ENCODE measurements around the gene MAP3K20.
"Not testable (repeated sequence)": the region's sequence is repeated elsewhere in the genome, so short reads cannot be mapped to it uniquely, and the experiment has no call there.

Gene MAP3K20

DNA sequence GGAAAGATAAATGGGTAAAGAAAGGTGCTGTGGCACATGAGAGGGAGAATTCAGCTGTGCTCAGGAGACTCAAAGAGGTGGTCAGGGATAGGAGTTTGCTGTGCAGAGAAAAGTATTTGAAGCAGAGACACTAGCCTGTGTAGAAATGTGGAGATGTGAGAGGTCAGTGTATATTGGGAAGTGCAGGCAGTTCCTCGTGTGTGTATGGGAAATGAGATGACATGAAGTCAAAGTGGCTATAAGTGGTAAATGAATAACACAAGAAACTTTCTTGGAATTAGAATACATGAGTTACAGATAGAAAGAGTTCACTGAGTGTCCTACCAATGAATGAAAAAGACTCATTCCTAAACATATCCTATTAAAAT lies 11.6 kb downstream of the MAP3K20 start:
- no peak for DNase-seq (ENCODE audit: low read depth in 2 of 2)

GRCh38 chr2:173087793-173088496 lies 12.3 kb downstream of the MAP3K20 start:
- no peak for DNase-seq (ENCODE audit: low read depth in 2 of 2)

GRCh38 chr2:173090276-173090877 lies 14.7 kb downstream of the MAP3K20 start:
- DNase-seq (ENCODE audit: low read depth in 2 of 2), result no peak

DNA sequence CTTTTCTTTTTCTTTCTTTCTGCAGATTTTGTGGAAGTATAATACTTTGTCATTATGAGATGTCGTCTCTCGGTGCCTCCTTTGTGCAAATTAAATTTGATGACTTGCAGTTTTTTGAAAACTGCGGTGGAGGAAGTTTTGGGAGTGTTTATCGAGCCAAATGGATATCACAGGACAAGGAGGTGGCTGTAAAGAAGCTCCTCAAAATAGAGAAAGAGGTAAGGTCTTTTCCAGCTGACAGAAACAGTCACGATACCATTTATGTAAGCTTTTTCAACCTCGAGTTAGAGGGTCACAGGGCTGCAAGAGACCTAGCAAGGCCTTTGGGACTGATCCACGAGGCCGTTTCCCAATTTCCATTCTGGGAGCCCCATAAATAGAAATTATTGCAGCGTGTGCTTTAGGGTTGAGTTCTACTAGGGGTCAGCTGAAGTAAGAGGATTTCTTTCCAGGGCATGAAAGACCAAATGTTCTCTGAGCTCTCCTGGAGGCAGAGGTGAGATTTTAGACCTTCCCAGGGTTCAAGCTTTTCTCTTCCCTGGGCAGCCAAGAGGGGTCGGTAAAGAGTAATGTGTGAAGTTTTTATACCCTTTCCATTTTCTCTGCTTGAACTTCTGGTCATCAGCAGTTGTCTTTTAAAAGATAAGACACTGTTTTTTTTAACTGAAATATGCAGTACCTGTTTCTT lies 15.5 kb downstream of the MAP3K20 start:
- no peak for DNase-seq (ENCODE audit: low read depth in 2 of 2)

DNA sequence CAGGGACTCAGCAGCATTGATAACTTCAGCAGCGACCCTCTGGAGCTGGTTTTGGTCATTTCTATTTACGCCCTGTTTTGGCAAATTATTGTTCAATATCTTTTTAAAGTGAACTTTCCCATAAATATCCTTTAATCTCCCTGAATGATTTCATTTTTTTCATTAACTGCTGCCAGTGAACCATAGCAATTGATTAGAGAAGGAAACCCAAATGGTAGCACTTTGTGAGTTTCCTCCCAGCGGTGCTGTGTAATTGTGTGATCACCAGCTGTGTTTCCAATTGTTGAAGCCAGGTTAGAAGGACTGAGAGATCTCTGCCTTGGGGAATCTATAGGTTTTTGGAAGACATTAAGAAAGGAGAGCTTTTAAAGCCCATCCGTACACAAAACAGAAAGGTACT lies 16.3 kb downstream of the MAP3K20 start:
- no peak for DNase-seq (ENCODE audit: low read depth in 2 of 2)

DNA sequence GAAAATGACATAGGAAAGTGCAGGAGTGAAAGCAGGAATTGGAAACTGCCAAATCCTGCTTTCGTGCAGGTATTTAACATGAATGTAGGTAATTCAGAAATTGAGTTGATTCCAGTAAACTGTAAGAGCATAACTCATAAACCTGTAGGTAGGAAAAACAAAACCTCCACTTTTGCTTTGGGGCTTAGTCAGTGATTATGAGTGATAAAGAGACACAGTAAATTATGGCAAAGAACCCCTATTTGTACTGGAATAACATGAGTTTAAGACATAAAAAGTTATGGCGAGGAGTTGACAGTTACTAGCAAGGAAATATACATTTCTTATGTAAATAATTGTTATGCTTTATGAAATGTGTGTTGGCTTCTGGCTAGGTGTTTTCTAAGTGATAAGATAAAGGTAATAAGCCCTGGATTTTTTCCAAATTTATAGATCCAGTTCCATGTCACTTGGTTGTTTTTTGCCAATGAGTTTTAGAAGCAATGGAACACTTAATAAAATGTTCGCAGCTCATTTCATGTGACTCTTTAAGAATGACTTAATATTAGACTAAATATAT lies 17.3 kb downstream of the MAP3K20 start:
- DNase-seq (ENCODE audit: low read depth in 2 of 2), result no peak

DNA sequence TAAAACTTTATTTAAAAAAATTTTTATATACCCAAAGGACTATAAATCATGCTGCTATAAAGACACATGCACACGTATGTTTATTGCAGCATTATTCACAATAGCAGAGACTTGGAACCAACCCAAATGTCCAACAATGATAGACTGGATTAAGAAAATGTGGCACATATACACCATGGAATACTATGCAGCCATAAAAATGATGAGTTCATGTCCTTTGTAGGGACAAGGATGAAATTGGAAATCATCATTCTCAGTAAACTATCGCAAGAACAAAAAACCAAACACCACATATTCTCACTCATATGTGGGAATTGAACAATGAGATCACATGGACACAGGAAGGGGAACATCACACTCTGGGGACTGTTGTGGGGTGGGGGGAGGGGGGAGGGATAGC lies 18.0 kb downstream of the MAP3K20 start:
- DNase-seq (ENCODE audit: low read depth in 2 of 2), result not testable (repeated sequence)

DNA sequence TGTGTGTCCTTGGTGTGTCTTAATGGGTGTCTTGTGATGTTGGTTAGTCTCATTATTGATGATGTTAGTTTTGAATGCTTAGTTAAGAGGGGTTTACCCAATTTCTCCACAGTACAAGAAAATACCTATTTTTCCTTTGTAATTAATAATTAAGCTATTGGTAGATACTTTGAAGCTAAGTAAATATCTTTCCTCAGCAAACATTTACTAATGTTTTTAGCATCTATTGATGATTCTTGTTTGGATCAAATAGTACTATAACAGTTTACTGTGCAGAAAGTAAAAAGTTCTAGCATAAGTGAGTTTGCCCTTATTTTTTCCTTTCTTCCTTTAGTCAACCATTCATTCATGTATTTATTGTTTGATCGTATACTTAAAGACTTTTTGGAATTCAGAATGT lies 19.1 kb downstream of the MAP3K20 start:
- no peak for DNase-seq (ENCODE audit: low read depth in 2 of 2)

- DNase-seq (ENCODE audit: low read depth in 2 of 2), result no peak
Observed at GRCh38 chr2:173095356-173095755, 19.7 kb downstream of the MAP3K20 start.

DNA sequence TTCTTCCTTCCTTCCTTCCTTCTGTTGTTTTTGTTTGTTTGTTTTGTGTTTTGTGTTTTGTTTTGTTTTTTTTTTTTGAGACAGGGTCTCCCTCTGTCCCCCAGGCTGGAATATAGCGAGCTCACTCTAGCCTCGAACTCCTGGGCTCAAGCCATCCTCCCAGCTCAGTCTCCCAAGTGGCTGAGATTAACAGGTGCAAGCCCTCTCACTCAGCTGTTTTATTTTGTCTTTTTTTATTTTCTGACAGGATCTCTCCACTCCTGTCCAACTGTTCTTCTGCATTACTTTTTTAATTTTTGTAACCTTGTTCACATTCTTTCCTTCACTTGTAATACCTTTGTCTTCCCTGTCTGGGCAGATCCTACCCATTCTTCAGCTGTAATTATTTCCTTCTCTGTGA lies 23.6 kb downstream of the MAP3K20 start:
- no peak for DNase-seq (ENCODE audit: low read depth in 2 of 2)

- DNase-seq (ENCODE audit: low read depth in 2 of 2), result no peak
Observed at GRCh38 chr2:173099804-173100203, 24.2 kb downstream of the MAP3K20 start.

- no peak for DNase-seq (ENCODE audit: low read depth in 2 of 2)
Observed at GRCh38 chr2:173101687-173102086, 26.0 kb downstream of the MAP3K20 start.

DNA sequence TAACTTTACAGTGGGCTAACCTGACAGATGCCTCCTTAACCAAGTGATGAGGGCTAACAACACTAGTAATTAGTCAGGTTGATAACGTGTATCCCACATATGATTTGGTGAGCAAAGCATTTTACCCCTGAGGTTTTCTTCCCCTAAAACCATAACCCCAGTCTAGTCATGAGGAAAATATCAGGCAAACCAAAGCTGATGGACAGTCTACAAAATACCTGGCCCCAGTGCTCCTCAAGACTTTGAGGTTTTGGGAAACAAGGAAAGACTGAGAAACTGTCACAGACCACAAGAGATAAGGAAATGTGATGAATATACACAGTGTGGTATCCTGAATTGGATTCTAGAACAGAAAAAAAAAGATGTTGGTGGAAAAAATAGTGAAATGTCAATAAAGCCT lies 28.5 kb downstream of the MAP3K20 start:
- DNase-seq (ENCODE audit: low read depth in 2 of 2), result no peak

GRCh38 chr2:173106959-173107628 lies 31.4 kb downstream of the MAP3K20 start:
- no peak for DNase-seq (ENCODE audit: low read depth in 2 of 2)

DNA sequence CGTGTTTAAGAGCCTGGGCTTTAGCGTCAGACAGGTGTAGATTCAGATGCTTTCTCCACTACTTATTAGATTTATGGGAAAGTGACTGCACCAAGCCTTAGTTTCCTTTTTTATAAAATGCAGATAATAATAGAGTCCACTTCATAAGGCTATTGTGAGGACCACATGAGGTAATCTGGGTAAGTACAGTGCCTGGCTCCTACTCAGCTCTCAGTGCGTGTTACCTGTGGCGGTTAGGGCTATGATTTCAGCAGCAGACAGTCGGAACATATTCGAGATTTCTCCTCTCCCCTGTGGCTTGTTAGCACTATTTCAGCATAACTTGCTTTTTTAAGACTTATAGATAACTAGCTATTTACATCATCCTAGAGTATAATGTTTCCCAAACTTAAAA lies 32.0 kb downstream of the MAP3K20 start:
- DNase-seq (ENCODE audit: low read depth in 2 of 2), result no peak

DNA sequence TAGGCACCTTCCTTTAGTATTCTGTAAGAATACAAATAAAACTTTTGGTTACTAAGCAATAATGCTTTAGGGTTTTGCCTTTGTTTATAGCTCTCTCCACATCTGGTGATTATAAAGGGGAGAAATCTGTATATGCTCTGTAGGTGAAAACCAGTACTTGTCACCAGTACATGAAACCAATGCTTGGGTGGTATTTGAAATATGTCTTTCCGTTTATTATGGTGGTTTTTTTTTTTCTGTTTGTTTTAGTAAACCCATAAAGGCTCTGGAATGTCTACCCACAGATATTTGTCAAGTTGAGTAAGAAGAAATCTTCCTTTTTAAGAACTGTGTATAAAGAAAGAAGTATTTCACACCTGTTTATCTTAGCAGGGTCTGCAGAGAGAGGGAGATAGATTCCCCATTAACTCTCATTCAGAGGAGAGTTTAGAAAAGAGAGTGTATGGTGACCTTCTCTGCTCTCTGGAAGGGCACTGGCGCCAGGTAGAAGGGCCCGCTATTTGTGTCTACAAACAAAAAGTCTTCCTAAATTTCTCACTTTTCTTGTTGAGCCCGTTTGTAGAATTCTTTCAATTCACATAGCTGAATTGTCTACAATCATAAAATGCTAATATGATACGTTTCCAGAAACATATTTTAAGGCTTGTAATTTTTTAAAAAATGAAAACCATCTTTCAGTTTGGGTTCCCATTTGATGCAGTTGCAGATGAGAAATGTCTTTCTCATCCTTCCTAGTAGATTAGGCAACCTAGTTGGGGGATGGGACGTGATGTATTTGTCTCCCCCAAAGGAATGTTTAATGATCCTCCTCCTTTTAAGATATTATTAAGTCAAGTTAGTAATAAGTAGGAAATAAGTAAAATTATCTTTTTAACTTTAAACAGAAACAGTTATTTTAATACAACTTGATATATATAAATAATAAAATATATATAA lies 33.9 kb downstream of the MAP3K20 start:
- no peak for DNase-seq (ENCODE audit: low read depth in 2 of 2)

DNA sequence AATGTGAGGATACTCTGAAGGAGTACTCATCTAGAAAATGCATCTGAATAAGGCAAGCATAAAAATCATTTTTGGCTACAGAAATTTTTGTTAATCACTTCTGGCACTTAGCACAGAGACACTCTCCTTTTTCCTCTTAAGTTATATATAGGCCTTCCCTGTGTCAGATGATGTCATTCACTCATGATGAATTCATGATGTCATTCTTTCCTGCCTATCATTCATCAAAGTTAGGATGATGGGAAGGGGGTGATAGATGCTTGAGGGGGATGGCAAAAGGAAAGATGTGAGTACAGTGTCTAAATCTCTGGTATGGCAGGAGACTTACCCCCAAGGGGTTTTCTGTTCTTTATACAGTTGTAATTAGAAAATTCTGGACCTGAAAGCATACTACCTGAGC lies 42.0 kb downstream of the MAP3K20 start:
- no peak for DNase-seq (ENCODE audit: low read depth in 2 of 2)

- DNase-seq (ENCODE audit: low read depth in 2 of 2), result no peak
Observed at GRCh38 chr2:173118395-173118794, 42.7 kb downstream of the MAP3K20 start.

- no peak for DNase-seq (ENCODE audit: low read depth in 2 of 2)
Observed at GRCh38 chr2:173119069-173119807, 43.6 kb downstream of the MAP3K20 start.

DNA sequence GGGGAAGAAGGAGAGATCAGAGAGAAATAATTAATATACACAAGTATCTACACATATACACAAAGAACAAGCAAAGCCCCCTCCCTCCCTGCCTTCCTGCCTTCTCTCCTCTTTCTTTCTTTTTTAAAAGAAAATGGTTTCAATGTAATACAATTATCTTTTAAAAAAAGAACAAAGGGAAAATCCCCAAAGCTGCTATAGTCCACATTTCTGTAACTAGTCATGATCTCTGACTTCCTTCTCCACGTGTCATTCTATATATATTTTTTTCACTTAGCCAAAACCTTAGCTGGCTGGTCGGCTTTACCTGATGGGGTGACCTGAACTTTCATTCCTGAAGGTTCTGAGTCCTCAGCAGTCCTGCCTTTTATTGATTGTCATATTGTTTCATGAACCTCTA lies 44.3 kb downstream of the MAP3K20 start:
- no peak for DNase-seq (ENCODE audit: low read depth in 2 of 2)

GRCh38 chr2:173122936-173123335 lies 47.3 kb downstream of the MAP3K20 start:
- DNase-seq (ENCODE audit: low read depth in 2 of 2), result no peak

All from activated CD4-positive, alpha-beta T cell treated with anti-CD3 and anti-CD28 coated beads for 24 hours (primary cell).